HEK293T (cell line): ENCODE measurements around the gene CELSR1.
"Not testable (repeated sequence)": the region's sequence is repeated elsewhere in the genome, so short reads cannot be mapped to it uniquely, and the experiment has no call there.

Source experiments
- CTCF ChIA-PET: fragments of 350-600 bp; formaldehyde crosslinking; extraction: SDS; loops from one replicate; lab custom pipeline; 2021; ENCODE audit warnings: antibody characterized with exemption, inconsistent platforms; lab: Yijun Ruan, JAX
- POLR2A ChIA-PET: fragments of 350-600 bp; formaldehyde crosslinking; extraction: SDS; loops from one replicate; lab custom pipeline; 2020; ENCODE audit warnings: antibody characterized with exemption, inconsistent platforms; lab: Yijun Ruan, JAX
- DNase-seq: peaks from one replicate; pipeline ENCODE4 v3.0.0; 2012; ENCODE audit warnings: mixed read lengths; ENCODE audit errors: extremely low spot score
- ARNT ChIP-seq: fragments of 450-650 bp; IDR thresholded peaks from 2 replicates; pipeline ENCODE4 v1.6.1; 2017; ENCODE audit warnings: mild to moderate bottlenecking
- BHLHE40 ChIP-seq: fragments of 450-650 bp; IDR thresholded peaks from 2 replicates; pipeline ENCODE4 v1.6.1; 2016; ENCODE audit warnings: mild to moderate bottlenecking, moderate library complexity, borderline replicate concordance
- CTBP1 ChIP-seq: fragments of 450-650 bp; IDR thresholded peaks from 2 replicates; pipeline ENCODE4 v1.6.1; 2016; ENCODE audit warnings: borderline replicate concordance
- ELF4 ChIP-seq: fragments of 450-650 bp; IDR thresholded peaks from 2 replicates; pipeline ENCODE4 v1.6.1; 2017; ENCODE audit warnings: antibody characterized with exemption
- FOXA1 ChIP-seq: fragments of 450-650 bp; IDR thresholded peaks from 2 replicates; pipeline ENCODE4 v1.6.1; 2016; ENCODE audit warnings: mild to moderate bottlenecking
- FOXK2 ChIP-seq: fragments of 450-650 bp; IDR thresholded peaks from 2 replicates; pipeline ENCODE4 v1.6.1; 2016; ENCODE audit warnings: mild to moderate bottlenecking
- FOXM1 ChIP-seq: fragments of 450-650 bp; IDR thresholded peaks from 2 replicates; pipeline ENCODE4 v1.6.1; 2017; ENCODE audit warnings: mild to moderate bottlenecking, borderline replicate concordance
- HDGF ChIP-seq: fragments of 450-650 bp; IDR thresholded peaks from 2 replicates; pipeline ENCODE4 v1.6.1; 2017; ENCODE audit warnings: antibody characterized with exemption, borderline replicate concordance
- L3MBTL2 ChIP-seq: fragments of 450-650 bp; conservative IDR thresholded peaks from 2 replicates; pipeline ENCODE4 v1.6.1; 2016; ENCODE audit warnings: mild to moderate bottlenecking
- LEF1 ChIP-seq: fragments of 450-650 bp; IDR thresholded peaks from 2 replicates; pipeline ENCODE4 v1.6.1; 2017; ENCODE audit warnings: mild to moderate bottlenecking, borderline replicate concordance
- NFRKB ChIP-seq: fragments of 450-650 bp; IDR thresholded peaks from 2 replicates; pipeline ENCODE4 v1.6.1; 2016; ENCODE audit warnings: mild to moderate bottlenecking, moderate library complexity
- PKNOX1 ChIP-seq: fragments of 450-650 bp; IDR thresholded peaks from 2 replicates; pipeline ENCODE4 v1.6.1; 2016
- SP1 ChIP-seq: fragments of 450-650 bp; IDR thresholded peaks from 2 replicates; pipeline ENCODE4 v1.6.1; 2017
- SUZ12 ChIP-seq: fragments of 450-650 bp; IDR thresholded peaks from 2 replicates; pipeline ENCODE4 v1.6.1; 2016; ENCODE audit warnings: mild to moderate bottlenecking
- TARDBP ChIP-seq: fragments of 450-650 bp; IDR thresholded peaks from 2 replicates; pipeline ENCODE4 v1.6.1; 2016
- ZNF384 ChIP-seq: fragments of 450-650 bp; IDR thresholded peaks from 2 replicates; pipeline ENCODE4 v1.6.1; 2016

CELSR1 gene

GRCh38 chr22:46508491-46508999 is 28.9 kb downstream of the CELSR1 start:
- POLR2A ChIA-PET: no interaction called here
- no peak for TF ChIP-seq BHLHE40
- no peak for TF ChIP-seq PKNOX1
- TF ChIP-seq FOXA1: no peak
- TF ChIP-seq SUZ12: no peak
- TF ChIP-seq LEF1: no peak
- no peak for TF ChIP-seq FOXK2
- TF ChIP-seq TARDBP: no peak
- no peak for TF ChIP-seq NFRKB
- TF ChIP-seq HDGF: no peak
- no peak for TF ChIP-seq ARNT
- DNase-seq: no peak
- CTCF ChIA-PET: no interaction called here

- CTCF ChIA-PET: no interaction called here
- DNase-seq: no peak
- TF ChIP-seq SUZ12: no peak
- TF ChIP-seq L3MBTL2: no peak
- no peak for TF ChIP-seq LEF1
- TF ChIP-seq TARDBP: no peak
- no peak for TF ChIP-seq PKNOX1
- no peak for TF ChIP-seq ARNT
- TF ChIP-seq FOXA1: no peak
- no peak for TF ChIP-seq BHLHE40
- TF ChIP-seq FOXK2: no peak
- TF ChIP-seq FOXM1: no peak
- no peak for TF ChIP-seq HDGF
- no peak for TF ChIP-seq NFRKB
- no peak for TF ChIP-seq CTBP1
- no peak for TF ChIP-seq SP1
- no peak for TF ChIP-seq ELF4
- no peak for TF ChIP-seq ZNF384
- POLR2A ChIA-PET: no interaction called here
Measured at GRCh38 chr22:46507451-46508425, 29.7 kb downstream of the CELSR1 start.

- POLR2A ChIA-PET: no interaction called here
- DNase-seq: no peak
- no peak for TF ChIP-seq SP1
- no peak for TF ChIP-seq ARNT
- no peak for TF ChIP-seq PKNOX1
- no peak for TF ChIP-seq FOXK2
- TF ChIP-seq FOXA1: no peak
- no peak for TF ChIP-seq L3MBTL2
- TF ChIP-seq TARDBP: no peak
- TF ChIP-seq HDGF: no peak
- TF ChIP-seq CTBP1: no peak
- no peak for TF ChIP-seq NFRKB
- TF ChIP-seq SUZ12: no peak
- no peak for TF ChIP-seq FOXM1
- TF ChIP-seq LEF1: no peak
- no peak for TF ChIP-seq ELF4
- no peak for TF ChIP-seq BHLHE40
- TF ChIP-seq ZNF384: no peak
- CTCF ChIA-PET: no interaction called here
Measured at GRCh38 chr22:46504584-46504983, 32.8 kb downstream of the CELSR1 start.

- ChIA-PET CTCF (interaction anchor here (0.5 kb wide), 1 partner anchor 21 kb away, joined by 3 read pairs; no protein-coding TSS in a partner anchor), POLR2A (no interaction called here)
- DNase-seq: no peak
- no peak for TF ChIP-seq SUZ12
- TF ChIP-seq CTBP1: no peak
- TF ChIP-seq TARDBP: no peak
- TF ChIP-seq LEF1: no peak
- TF ChIP-seq SP1: no peak
- TF ChIP-seq BHLHE40: no peak
- no peak for TF ChIP-seq L3MBTL2
- TF ChIP-seq FOXM1: no peak
Measured at GRCh38 chr22:46502440-46503175, 34.8 kb downstream of the CELSR1 start.

- CTCF ChIA-PET: interaction anchor here (0.5 kb wide), 1 partner anchor 22 kb away, joined by 3 read pairs; no protein-coding TSS in a partner anchor
- DNase-seq: no peak
- POLR2A ChIA-PET: no interaction called here
- TF ChIP-seq SP1 (no peak), FOXA1 (no peak), SUZ12 (no peak), ARNT (no peak), BHLHE40 (no peak), LEF1 (no peak)
Measured at GRCh38 chr22:46501701-46502100, 35.7 kb downstream of the CELSR1 start.

- POLR2A ChIA-PET, DNase-seq: not testable (repeated sequence)
Measured at GRCh38 chr22:46501265-46501664, 36.2 kb downstream of the CELSR1 start.

More at GRCh38 chr22:46501265-46501664, 36.2 kb downstream of the CELSR1 start:
- CTCF ChIA-PET: not testable (repeated sequence)
